ENCODE data around the gene HAUS2. TPM values are rescaled to one million over a fixed set of nuclear protein-coding genes. Genes with fewer than 3 reads are reported as not detected.

The HAUS2 gene
- total RNA-seq, 5 donors from 2014 or later (not counting 1 experiment from before 2014, with no cell fraction given): 13.1 to 21.8 (median 16.8) TPM

DNA sequence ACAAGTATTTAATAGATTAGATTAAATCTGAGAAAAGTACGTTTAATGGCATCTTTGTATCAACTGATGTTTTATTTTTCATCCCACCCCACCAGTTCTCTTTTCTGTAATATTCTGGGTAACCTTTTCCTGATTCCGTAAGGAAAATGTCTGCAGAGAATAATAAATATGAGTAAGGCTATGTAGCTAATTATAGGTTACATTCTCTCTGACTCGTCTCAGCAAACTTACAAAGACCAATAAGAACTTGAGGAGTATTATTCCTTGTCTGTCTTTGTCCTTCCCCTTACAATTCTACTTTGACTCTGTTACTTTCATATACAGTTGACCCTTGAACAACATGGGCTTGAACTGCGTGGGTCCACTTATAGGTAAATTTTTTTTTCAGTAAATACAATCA, 41.1 kb upstream of the HAUS2 start:
- Histone ChIP-seq H3K27me3 (replicated peaks in 1 of 2; ENCODE audit: control insufficient read depth in 2 of 2, extremely low read depth in 1 of 2, insufficient read depth in 2 of 2, low read length in 1 of 2) (no peaks in the 10 kb centered on the region), H3K36me3 (ENCODE audit: control insufficient read depth in 2 of 2, extremely low read depth in 1 of 2, insufficient read depth in 1 of 2, low read length in 1 of 2) (peaks cover 0 to 8% of the 10 kb centered on the region in 2 donors), H3K9me3 (no peaks in the 10 kb centered on the region), H3K27ac (ENCODE audit: low read length) (no peak overlapping the region), H3K4me1 (ENCODE audit: control insufficient read depth in 1 of 2, extremely low read depth in 1 of 2, insufficient read depth in 2 of 2, low read length in 2 of 2) (no peaks in the 10 kb centered on the region), H3K4me3 (ENCODE audit: control insufficient read depth in 1 of 2, extremely low read depth in 1 of 2, low read length in 1 of 2) (no peak overlapping the region)
- peak overlapping the region in 1 of 2 donors; percentile 6 for H3K27ac Mint-ChIP-seq
- ChIA-PET POLR2A (no interaction called here), CTCF (interaction anchor here in 1 of 2 donors (0.9 kb wide), 1 partner anchor 8 kb away, joined by 3 read pairs; no protein-coding TSS in a partner anchor)
- ATAC-seq (replicated peaks in 1 of 4): no peak
- H3K36me3 Mint-ChIP-seq: peaks cover 17% of the 10 kb centered on the region
- no peak for DNase-seq
- no peak overlapping the region for H3K4me3 Mint-ChIP-seq
- H3K4me1 Mint-ChIP-seq: peaks cover 6 to 15% (median 14%) of the 10 kb centered on the region in 3 donors
- H3K27me3 Mint-ChIP-seq: no peaks in the 10 kb centered on the region
- no CpG with 5 or more reads among the region's 4 CpGs for WGBS (ENCODE audit: insufficient coverage)
- no peaks in the 10 kb centered on the region for H3K9me3 Mint-ChIP-seq

DNA sequence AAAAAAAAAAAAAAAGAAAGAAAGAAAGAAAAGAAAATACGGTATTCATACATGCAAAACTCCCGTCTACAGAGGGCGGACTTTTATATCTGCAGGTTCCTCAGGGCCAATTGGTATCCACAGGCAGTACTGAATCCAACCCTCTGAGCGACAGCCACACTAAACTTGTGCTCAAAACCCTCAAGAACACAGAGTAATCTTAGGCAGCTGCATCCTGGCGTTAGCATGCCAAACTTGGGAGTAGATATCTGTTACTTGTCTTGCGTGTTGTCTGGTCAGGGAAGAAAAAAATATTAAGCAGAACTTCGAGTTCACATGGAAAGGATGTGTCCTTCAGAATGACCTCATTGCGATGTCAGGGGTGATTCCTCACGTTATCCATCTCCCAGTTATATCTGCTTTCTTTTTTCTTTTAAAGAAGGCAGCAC, 40.4 kb upstream of the HAUS2 start:
- DNase-seq: no peak
- no peak overlapping the region for H3K27ac Mint-ChIP-seq

DNA sequence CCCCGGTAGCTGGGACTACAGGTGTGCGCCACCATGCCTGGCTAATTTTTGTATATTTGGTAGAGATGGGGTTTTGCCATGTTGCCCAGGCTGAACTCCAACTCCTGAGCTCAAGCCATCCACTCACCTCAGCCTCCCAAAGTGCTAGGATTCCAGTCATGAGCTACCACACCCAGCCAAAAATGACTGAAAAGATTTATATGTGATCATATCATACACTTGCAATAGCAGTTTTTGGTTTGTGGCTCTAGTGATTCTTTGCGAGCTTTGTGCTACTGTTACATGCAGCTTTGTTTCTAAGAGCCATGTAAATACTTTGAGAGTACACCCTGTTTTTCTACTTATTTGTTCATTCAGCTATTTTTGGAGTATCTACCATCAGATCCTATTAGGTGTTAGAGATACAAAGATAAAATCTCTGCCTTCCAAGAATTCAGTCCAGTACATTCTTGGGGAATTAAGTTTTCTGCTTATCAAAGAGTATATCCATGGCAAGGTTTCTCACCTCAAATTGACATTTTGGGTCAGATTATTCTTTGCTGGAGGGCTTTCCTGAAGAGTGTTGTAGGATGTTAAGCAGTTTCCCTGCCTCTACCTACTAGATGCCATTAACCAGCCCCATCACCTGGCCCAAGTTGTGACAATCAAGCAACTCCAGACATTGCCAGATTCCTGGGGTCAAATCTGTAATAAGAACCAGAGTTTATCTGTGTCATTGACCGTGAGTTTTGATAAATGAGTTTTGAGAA, 38.2 kb upstream of the HAUS2 start:
- Histone ChIP-seq H3K4me1 (ENCODE audit: control insufficient read depth in 1 of 2, extremely low read depth in 1 of 2, insufficient read depth in 2 of 2, low read length in 2 of 2) (no peaks in the 10 kb centered on the region), H3K36me3 (ENCODE audit: control insufficient read depth in 2 of 2, extremely low read depth in 1 of 2, insufficient read depth in 1 of 2, low read length in 1 of 2) (peaks cover 0 to 28% of the 10 kb centered on the region in 2 donors), H3K4me3 (ENCODE audit: control insufficient read depth in 1 of 2, extremely low read depth in 1 of 2, low read length in 1 of 2) (no peak overlapping the region), H3K9me3 (no peaks in the 10 kb centered on the region), H3K27ac (ENCODE audit: low read length) (no peak overlapping the region), H3K27me3 (replicated peaks in 1 of 2; ENCODE audit: control insufficient read depth in 2 of 2, extremely low read depth in 1 of 2, insufficient read depth in 2 of 2, low read length in 1 of 2) (no peaks in the 10 kb centered on the region)
- H3K36me3 Mint-ChIP-seq: peaks cover 36% of the 10 kb centered on the region
- ChIA-PET POLR2A (interaction anchor here (0.5 to 0.6 kb wide), 2 partner anchors 140 to 308 kb away, joined by 3 to 12 read pairs; no protein-coding TSS in a partner anchor), CTCF (interaction anchor here in 1 of 2 donors (0.6 kb wide), 2 partner anchors 10 to 52 kb away, joined by 3 to 4 read pairs; no protein-coding TSS in a partner anchor)
- no peak overlapping the region for H3K4me3 Mint-ChIP-seq
- H3K27me3 Mint-ChIP-seq: no peaks in the 10 kb centered on the region
- ATAC-seq (replicated peaks in 1 of 4) (no peak), DNase-seq (no peak)
- no CpG with 5 or more reads among the region's 4 CpGs for WGBS (ENCODE audit: insufficient coverage)
- H3K27ac Mint-ChIP-seq: no peak overlapping the region
- H3K4me1 Mint-ChIP-seq: peaks cover 6 to 13% (median 6%) of the 10 kb centered on the region in 3 donors
- no peaks in the 10 kb centered on the region for H3K9me3 Mint-ChIP-seq

More for the DNA sequence above, 40.4 kb upstream of the HAUS2 start:
- Mint-ChIP-seq H3K27me3 (no peaks in the 10 kb centered on the region), H3K4me3 (no peak overlapping the region), H3K4me1 (peaks cover 6 to 15% (median 12%) of the 10 kb centered on the region in 3 donors), H3K36me3 (peaks cover 24% of the 10 kb centered on the region), H3K9me3 (no peaks in the 10 kb centered on the region)
- peaks cover 0 to 11% of the 10 kb centered on the region in 2 donors for H3K36me3 ChIP-seq (ENCODE audit: control insufficient read depth in 2 of 2, extremely low read depth in 1 of 2, insufficient read depth in 1 of 2, low read length in 1 of 2)
- H3K27ac ChIP-seq (ENCODE audit: low read length): no peak overlapping the region
- no peaks in the 10 kb centered on the region for H3K4me1 ChIP-seq (ENCODE audit: control insufficient read depth in 1 of 2, extremely low read depth in 1 of 2, insufficient read depth in 2 of 2, low read length in 2 of 2)
- POLR2A ChIA-PET: no interaction called here
- no peak for ATAC-seq (replicated peaks in 1 of 4)
- CTCF ChIA-PET: no interaction called here
- H3K27me3 ChIP-seq (replicated peaks in 1 of 2; ENCODE audit: control insufficient read depth in 2 of 2, extremely low read depth in 1 of 2, insufficient read depth in 2 of 2, low read length in 1 of 2): no peaks in the 10 kb centered on the region
- H3K9me3 ChIP-seq: no peaks in the 10 kb centered on the region
- no peak overlapping the region for H3K4me3 ChIP-seq (ENCODE audit: control insufficient read depth in 1 of 2, extremely low read depth in 1 of 2, low read length in 1 of 2)
- no CpG with 5 or more reads among the region's 9 CpGs for WGBS (ENCODE audit: insufficient coverage)

GRCh38 chr15:42511007-42511391, 37.6 kb upstream of the HAUS2 start:
- no peaks in the 10 kb centered on the region for H3K27me3 ChIP-seq (replicated peaks in 1 of 2; ENCODE audit: control insufficient read depth in 2 of 2, extremely low read depth in 1 of 2, insufficient read depth in 2 of 2, low read length in 1 of 2)
- H3K36me3 ChIP-seq (ENCODE audit: control insufficient read depth in 2 of 2, extremely low read depth in 1 of 2, insufficient read depth in 1 of 2, low read length in 1 of 2): peaks cover 0 to 33% of the 10 kb centered on the region in 2 donors
- CTCF ChIA-PET: interaction anchor here in 1 of 2 donors (0.6 kb wide), 1 partner anchor 51 kb away, joined by 3 read pairs; no protein-coding TSS in a partner anchor
- Mint-ChIP-seq H3K36me3 (peaks cover 41% of the 10 kb centered on the region), H3K4me3 (no peak overlapping the region), H3K4me1 (peaks cover 5 to 13% (median 6%) of the 10 kb centered on the region in 3 donors), H3K27ac (no peak overlapping the region), H3K9me3 (no peaks in the 10 kb centered on the region), H3K27me3 (no peaks in the 10 kb centered on the region)
- H3K9me3 ChIP-seq: no peaks in the 10 kb centered on the region
- no CpG with 5 or more reads among the region's 4 CpGs for WGBS (ENCODE audit: insufficient coverage)
- H3K4me1 ChIP-seq (ENCODE audit: control insufficient read depth in 1 of 2, extremely low read depth in 1 of 2, insufficient read depth in 2 of 2, low read length in 2 of 2): no peaks in the 10 kb centered on the region
- H3K27ac ChIP-seq (ENCODE audit: low read length): no peak overlapping the region
- ATAC-seq (replicated peaks in 1 of 4) (no peak), DNase-seq (no peak)
- POLR2A ChIA-PET: interaction anchor here in 1 of 2 donors (0.6 kb wide), 1 partner anchor 139 kb away, joined by 12 read pairs; no protein-coding TSS in a partner anchor
- no peak overlapping the region for H3K4me3 ChIP-seq (ENCODE audit: control insufficient read depth in 1 of 2, extremely low read depth in 1 of 2, low read length in 1 of 2)

DNA sequence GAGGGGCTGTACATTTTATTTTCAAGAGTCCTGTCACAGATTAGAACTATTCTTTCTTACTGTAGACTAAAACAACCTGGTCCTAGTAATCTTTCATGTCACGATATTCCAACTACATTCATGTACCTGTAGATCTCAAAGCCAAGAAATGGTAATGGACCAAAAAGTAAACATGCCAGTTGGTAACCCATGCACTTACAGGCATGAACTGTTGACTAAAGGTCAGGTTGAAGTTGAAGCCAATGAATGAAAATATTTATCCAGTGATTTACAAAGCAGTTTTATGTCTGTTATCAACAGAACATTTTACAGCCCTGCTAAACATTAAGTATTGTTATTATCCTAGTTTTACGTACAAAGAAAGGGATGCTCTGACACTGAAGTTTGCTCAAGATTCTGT, 25.3 kb upstream of the HAUS2 start:
- no peak overlapping the region for H3K4me3 Mint-ChIP-seq
- Histone ChIP-seq H3K36me3 (ENCODE audit: control insufficient read depth in 2 of 2, extremely low read depth in 1 of 2, insufficient read depth in 1 of 2, low read length in 1 of 2) (peaks cover 5 to 20% of the 10 kb centered on the region in 2 donors), H3K9me3 (no peaks in the 10 kb centered on the region), H3K27me3 (replicated peaks in 1 of 2; ENCODE audit: control insufficient read depth in 2 of 2, extremely low read depth in 1 of 2, insufficient read depth in 2 of 2, low read length in 1 of 2) (no peaks in the 10 kb centered on the region), H3K27ac (ENCODE audit: low read length) (no peak overlapping the region), H3K4me1 (ENCODE audit: control insufficient read depth in 1 of 2, extremely low read depth in 1 of 2, insufficient read depth in 2 of 2, low read length in 2 of 2) (no peaks in the 10 kb centered on the region), H3K4me3 (ENCODE audit: control insufficient read depth in 1 of 2, extremely low read depth in 1 of 2, low read length in 1 of 2) (no peak overlapping the region)
- ATAC-seq (replicated peaks in 1 of 4) (no peak), DNase-seq (no peak)
- H3K36me3 Mint-ChIP-seq: peaks cover 17% of the 10 kb centered on the region
- H3K9me3 Mint-ChIP-seq: no peaks in the 10 kb centered on the region
- ChIA-PET POLR2A (no interaction called here), CTCF (no interaction called here)
- H3K27me3 Mint-ChIP-seq: no peaks in the 10 kb centered on the region
- no CpG with 5 or more reads among the region's 2 CpGs for WGBS (ENCODE audit: insufficient coverage)
- H3K4me1 Mint-ChIP-seq: no peaks in the 10 kb centered on the region
- no peak overlapping the region for H3K27ac Mint-ChIP-seq

- H3K9me3 ChIP-seq: no peaks in the 10 kb centered on the region
- Mint-ChIP-seq H3K4me3 (no peak overlapping the region), H3K27ac (no peak overlapping the region), H3K9me3 (no peaks in the 10 kb centered on the region), H3K27me3 (no peaks in the 10 kb centered on the region), H3K4me1 (no peaks in the 10 kb centered on the region), H3K36me3 (peaks cover 35% of the 10 kb centered on the region)
- POLR2A ChIA-PET: no interaction called here
- no peak for DNase-seq
- H3K27me3 ChIP-seq (replicated peaks in 1 of 2; ENCODE audit: control insufficient read depth in 2 of 2, extremely low read depth in 1 of 2, insufficient read depth in 2 of 2, low read length in 1 of 2): no peaks in the 10 kb centered on the region
- CTCF ChIA-PET: no interaction called here
- no peak overlapping the region for H3K4me3 ChIP-seq (ENCODE audit: control insufficient read depth in 1 of 2, extremely low read depth in 1 of 2, low read length in 1 of 2)
- no peak overlapping the region for H3K27ac ChIP-seq (ENCODE audit: low read length)
- ATAC-seq (replicated peaks in 1 of 4): no peak
- no peaks in the 10 kb centered on the region for H3K4me1 ChIP-seq (ENCODE audit: control insufficient read depth in 1 of 2, extremely low read depth in 1 of 2, insufficient read depth in 2 of 2, low read length in 2 of 2)
- peaks cover 15 to 32% of the 10 kb centered on the region in 2 donors for H3K36me3 ChIP-seq (ENCODE audit: control insufficient read depth in 2 of 2, extremely low read depth in 1 of 2, insufficient read depth in 1 of 2, low read length in 1 of 2)
- WGBS (ENCODE audit: insufficient coverage): no CpG with 5 or more reads among the region's 3 CpGs
Observed at GRCh38 chr15:42528970-42529369, 19.7 kb upstream of the HAUS2 start.
